ENCODE data around the gene IFNA6.
"Not testable (repeated sequence)": the region's sequence is repeated elsewhere in the genome, so short reads cannot be mapped to it uniquely, and the experiment has no call there.

Gene IFNA6

GRCh38 chr9:21383627-21384026 is 32.9 kb upstream of the IFNA6 start:
- DNase-seq (ENCODE audit: extremely low read depth, low read depth): no peak
- TF ChIP-seq CTCF (IDR thresholded peaks at IDR 0.05; ENCODE audit: low read depth, low read length, missing control alignments): no peak
- no peak overlapping the region for H3K4me3 ChIP-seq (replicated peaks; ENCODE audit: low read depth, low read length)

GRCh38 chr9:21381448-21382339 is 31.0 kb upstream of the IFNA6 start:
- no peak overlapping the region for H3K4me3 ChIP-seq (replicated peaks; ENCODE audit: low read depth, low read length)
- TF ChIP-seq CTCF (IDR thresholded peaks at IDR 0.05; ENCODE audit: low read depth, low read length, missing control alignments): no peak
- DNase-seq (ENCODE audit: extremely low read depth, low read depth): no peak

GRCh38 chr9:21371467-21371866 is 20.8 kb upstream of the IFNA6 start:
- DNase-seq (ENCODE audit: extremely low read depth, low read depth); H3K4me3 ChIP-seq (replicated peaks; ENCODE audit: low read depth, low read length): not testable (repeated sequence)

GRCh38 chr9:21367957-21368356 is 17.3 kb upstream of the IFNA6 start, which contains the start of gene IFNA13:
Gene IFNA13 (minus strand): TSS chr9:21368057. CDS start chr9:21368010, 47 bp downstream.
- TF ChIP-seq CTCF (IDR thresholded peaks at IDR 0.05; ENCODE audit: low read depth, low read length, missing control alignments): no peak
- DNase-seq (ENCODE audit: extremely low read depth, low read depth): no peak
- H3K4me3 ChIP-seq (replicated peaks; ENCODE audit: low read depth, low read length): no peak within 1 kb of the TSS

- not testable (repeated sequence) for DNase-seq (ENCODE audit: extremely low read depth, low read depth); H3K4me3 ChIP-seq (replicated peaks; ENCODE audit: low read depth, low read length)
Measured at GRCh38 chr9:21367169-21367568, 16.5 kb upstream of the IFNA6 start.

- no peak for TF ChIP-seq CTCF (IDR thresholded peaks at IDR 0.05; ENCODE audit: low read depth, low read length, missing control alignments)
- no peak overlapping the region for H3K4me3 ChIP-seq (replicated peaks; ENCODE audit: low read depth, low read length)
- DNase-seq (ENCODE audit: extremely low read depth, low read depth): no peak
Measured at GRCh38 chr9:21362287-21362686, 11.6 kb upstream of the IFNA6 start.

GRCh38 chr9:21357479-21358460 is 7.1 kb upstream of the IFNA6 start:
- no peak for TF ChIP-seq CTCF (IDR thresholded peaks at IDR 0.05; ENCODE audit: low read depth, low read length, missing control alignments)
- no peak for DNase-seq (ENCODE audit: extremely low read depth, low read depth)
- no peak overlapping the region for H3K4me3 ChIP-seq (replicated peaks; ENCODE audit: low read depth, low read length)
